Left forelimb (tissue), 1 donor: ENCODE results near the gene TVP23C.
A peak's percentile ranks its signal among the peaks of the same experiment; 100 is the strongest.
"Not testable (repeated sequence)": the region's sequence is repeated elsewhere in the genome, so short reads cannot be mapped to it uniquely, and the experiment has no call there.

Experiments
- DNase-seq: peaks from one replicate; pipeline ENCODE4 v3.0.0-alpha.2; 2018; ENCODE audit warnings: low spot score

Gene TVP23C

DNA sequence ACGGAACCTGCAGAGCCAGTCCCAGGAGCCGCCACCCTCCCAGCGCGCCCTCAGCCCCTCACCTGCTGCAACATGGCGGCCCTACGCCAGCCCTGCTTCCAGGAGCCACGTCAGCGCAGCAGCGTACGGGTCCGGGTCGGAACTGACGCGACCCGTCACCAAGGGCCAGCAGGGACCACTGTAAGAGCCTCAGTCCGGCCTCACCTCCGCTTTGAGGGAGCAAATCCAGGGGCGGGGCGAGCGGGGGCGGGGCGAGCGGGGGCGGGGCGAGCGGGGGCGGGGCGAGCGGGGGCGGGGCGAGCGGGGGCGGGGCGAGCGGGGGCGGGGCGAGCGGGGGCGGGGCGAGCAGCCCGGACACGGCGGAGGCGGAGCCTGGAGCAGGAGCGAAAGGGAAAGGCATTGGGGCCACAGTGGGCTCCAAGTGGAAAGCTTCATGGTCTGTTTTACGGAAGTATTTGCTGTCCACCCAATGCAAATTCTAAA lies at the start of gene TVP23C:
TVP23C (minus strand) TSS at position 109 of the 483 bp plus-strand sequence; CDS start at position 74, 35 bp downstream.
- DNase-seq: peak; percentile 85

DNA sequence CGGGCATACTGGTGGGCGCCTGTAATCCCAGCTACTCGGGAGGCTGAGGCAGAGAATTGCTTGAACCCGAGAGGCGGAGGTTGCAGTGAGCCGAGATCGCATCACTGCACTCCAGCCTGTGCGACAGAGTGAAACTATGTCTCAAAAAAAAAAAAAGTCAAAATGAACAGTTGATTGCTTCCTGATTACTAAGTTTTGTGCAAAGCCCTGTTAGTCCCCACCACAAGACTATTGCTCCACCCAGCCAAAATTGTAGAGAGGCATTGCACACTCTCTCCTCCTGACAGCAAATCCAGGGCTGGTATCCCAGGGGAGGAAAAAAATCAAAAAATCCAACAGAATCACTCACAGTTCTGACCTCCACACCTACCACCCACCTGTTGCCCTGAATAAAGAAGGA lies 29.7 kb upstream of the TVP23C start:
- not testable (repeated sequence) for DNase-seq

DNA sequence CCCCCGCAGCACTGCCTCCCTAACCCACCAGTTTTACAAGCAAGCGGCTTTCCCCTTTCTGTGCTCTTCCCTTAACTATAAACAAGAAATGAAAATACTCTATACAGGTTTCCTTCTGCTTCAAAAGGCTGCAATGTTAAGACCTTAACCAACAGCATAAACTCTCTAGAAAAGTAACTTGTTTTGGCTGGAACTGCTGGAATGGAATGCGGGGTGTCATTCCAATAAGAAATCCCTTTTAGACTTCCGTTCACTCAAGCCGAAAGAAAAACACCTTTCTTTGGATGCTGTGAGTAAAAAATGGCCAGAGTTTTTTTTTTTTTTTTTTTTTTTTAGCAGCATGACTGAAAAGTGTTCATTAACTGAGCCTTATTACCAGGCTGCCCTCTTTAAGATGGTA lies 28.7 kb upstream of the TVP23C start:
- DNase-seq: not testable (repeated sequence)

DNA sequence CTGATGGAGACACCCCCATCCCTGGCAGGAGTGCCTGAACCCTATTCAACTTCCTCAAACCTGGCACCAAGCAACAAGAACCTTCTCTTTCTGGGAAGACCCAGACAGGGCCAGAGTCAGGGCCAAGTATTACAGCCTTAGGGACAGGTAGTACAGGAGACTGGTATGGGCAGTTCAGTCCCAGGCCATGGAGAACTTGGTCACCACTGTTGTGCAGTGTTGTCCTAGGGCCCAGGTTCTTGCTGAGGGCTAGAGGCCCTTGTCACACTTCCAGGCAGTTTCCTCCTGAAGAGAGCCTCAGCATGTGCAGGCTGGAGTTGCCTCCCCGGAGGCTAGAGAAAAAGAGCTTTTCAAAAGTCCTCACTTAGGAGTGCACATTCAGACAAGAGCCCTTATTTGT lies 27.6 kb upstream of the TVP23C start:
- not testable (repeated sequence) for DNase-seq

DNA sequence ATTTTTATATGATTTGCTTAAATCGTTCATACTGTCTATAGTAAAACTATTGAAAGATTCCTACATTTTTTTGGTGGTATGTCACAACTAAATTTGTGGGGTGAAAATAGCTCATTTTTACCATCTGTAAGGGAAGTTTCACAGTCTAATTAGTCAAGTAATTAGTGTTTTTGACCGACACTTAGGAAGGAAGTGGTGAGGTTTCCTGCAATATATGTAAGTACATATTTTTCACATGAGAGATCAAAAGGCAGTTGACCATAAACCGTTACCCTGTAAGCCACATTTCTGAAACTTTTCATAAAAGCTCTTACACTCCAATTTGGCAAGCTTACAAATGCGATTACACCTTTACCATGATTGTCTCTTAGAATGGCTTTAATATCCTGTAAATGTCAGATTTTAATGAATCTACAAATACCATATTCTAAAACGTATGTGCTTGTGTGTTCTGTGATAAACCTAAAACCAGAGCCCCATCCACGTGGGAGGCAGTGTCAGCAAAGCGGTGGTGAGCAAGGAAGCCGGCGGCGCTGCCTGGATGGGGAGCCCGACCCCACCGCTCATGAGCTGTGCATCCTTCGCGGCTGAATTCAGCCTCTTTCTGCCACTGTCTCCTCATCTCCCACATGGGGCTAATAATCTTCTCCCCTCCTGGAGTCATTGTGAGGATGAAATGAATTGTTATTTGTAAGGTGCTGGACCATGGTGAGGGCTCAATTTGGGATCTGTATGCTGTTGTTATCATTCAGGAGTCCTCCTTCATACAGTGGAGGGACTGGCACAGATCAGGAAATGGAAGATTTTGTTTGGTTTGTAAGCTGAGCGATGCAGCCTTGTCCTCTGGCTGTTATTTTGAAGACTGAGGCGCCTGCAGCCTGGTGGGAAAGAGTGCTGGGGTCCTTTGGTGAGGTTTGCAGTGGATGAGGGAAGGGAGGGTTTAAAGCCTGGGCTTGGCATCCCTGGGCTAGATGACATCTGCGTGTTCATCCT lies 26.6 kb upstream of the TVP23C start:
- not testable (repeated sequence) for DNase-seq

DNA sequence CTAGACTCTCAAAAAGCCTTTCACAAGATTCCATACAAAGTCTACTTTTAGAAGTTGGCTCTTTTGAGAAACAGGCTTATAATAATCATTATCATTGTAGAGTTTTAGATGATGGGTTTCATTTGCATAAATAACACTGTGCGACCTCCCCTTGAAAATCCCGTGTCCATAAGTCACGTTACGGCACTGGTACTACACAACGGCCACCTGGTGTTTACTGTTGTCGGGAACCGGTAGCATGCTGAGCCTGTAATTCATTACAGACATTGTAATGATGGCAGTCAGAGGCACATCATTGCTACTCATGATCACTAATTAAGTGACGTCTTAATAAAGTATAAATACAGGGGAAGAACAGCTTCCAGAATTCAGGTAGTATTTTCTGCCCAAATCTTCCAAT lies 24.7 kb upstream of the TVP23C start:
- not testable (repeated sequence) for DNase-seq

DNA sequence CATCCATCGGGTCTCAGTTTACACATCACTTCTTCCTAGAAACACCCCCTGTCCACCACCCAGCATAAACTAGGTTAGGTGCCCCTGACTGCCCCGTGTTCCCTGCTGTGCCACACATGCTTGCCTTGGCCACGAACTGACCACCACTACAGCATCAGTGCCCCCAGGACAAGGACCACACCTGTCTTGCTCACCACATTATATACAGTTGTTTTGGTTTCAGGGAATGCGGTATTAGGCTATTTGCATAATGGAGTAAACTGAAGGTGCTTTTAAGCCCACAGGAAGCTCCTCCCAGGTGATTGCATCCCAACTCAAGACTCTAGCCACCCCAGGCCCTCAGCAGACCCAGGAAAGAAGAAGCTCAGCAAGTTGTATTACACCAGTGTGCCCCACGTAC lies 20.0 kb upstream of the TVP23C start:
- not testable (repeated sequence) for DNase-seq

DNA sequence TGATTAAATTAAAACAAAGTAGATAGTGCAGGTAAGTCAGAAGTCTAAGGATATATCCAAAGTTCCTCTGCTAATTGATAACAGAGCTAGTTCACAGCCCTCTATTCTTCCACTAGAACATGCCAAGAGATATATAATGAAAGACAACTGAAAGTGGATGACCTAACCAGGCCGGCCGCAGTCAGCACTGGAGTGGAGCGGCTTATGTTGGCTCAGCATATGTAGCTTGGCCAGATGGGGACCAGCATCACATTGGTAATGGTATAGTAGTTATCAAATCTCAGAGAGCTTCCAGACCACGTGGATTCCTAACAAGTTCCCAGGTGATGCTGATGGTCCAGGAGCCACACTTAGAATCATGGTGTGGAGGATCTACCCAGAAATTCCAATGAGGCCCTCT lies 18.2 kb upstream of the TVP23C start:
- not testable (repeated sequence) for DNase-seq

DNA sequence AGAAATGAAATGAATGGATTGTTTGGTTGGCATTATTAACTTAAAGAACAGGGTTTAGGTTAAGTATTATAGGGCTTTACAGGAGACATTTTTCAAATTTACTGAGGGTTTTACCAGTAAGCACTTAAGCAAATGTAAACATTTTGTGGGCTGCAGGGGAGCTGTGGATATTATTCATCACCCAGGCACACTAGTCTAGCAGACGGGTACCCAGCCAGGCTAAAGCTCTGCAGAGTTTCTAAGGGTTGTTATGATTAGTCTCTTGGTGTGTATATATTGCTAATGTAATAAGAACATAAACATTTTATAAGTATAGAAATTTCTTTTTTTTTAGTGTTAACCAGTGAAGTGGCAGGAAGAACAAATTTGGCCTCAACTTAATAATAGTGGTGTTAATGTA lies 13.6 kb upstream of the TVP23C start:
- DNase-seq: not testable (repeated sequence)

DNA sequence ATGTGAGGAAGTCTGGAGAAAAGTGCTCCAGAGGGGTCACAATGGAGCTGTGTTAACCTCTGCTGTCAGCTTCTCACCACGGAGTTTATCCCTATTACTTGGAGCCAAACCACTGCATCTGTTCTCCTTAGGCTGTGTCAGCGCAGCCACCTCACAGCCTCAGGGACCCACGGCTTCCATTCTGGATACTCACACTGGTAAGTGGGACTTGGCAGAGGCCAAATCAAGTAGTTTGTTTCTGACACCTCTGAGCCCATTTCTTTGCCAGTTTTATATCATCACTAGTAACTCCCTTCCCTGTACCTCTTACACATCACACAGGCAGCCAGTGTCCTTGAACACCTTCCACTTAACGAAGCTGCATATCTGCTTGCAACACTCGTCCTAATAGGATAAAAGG lies 11.4 kb upstream of the TVP23C start:
- DNase-seq: not testable (repeated sequence)

DNA sequence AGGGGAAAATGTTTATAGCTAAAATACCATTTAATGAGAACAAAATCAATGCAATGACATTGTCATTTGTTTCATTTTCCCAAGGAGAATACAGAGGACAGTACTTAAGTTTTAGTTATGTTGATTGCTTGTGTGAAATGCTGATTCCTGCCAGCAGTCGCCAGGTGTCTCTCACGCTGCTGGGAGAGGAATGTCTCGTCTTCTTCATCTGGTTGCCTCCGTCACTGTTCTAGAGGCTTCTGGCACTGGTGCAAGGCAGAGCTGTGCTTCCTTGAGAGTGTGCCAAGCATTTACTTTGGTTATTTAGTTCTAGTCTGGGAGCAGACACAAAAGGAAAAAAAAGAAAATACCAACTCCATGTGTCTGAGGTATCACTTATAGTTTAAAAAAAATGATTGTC lies 10.6 kb upstream of the TVP23C start:
- not testable (repeated sequence) for DNase-seq

DNA sequence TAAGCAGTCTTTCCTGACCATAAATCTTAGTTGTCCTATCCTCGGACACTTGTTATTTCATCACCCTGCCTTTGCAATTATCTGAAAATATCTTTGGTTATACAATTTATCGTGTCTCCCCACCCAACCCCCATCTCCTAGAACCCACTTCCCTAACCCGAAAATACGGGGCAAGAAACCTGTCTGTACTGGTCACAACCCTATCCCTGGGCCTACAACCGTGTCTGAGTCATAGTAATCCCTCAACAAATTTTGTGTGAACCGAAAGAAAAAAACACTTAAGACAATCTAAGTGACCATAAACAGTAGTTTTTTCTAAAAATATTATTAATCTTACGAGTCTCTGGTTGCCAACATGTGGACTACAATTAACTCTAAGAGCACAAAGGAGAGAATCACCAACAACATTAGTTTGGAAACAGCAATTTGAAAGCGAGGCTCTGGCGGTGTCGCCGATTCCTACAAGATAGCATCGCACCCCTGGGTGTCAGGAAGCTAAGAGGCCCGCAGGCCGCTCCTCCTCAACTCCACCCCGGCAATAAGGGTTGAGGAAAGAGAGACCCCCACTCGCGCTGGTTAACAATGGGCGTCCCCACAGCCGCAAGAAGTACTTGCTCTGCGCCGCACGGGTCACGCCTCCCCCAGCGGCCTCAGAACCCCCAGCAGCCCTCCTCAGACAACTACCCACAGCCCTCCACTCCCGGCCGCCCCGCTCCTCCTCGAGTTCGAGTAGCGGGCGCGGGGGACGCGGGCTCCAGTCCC lies 489 bp downstream of the TVP23C start:
- DNase-seq: not testable (repeated sequence)

DNA sequence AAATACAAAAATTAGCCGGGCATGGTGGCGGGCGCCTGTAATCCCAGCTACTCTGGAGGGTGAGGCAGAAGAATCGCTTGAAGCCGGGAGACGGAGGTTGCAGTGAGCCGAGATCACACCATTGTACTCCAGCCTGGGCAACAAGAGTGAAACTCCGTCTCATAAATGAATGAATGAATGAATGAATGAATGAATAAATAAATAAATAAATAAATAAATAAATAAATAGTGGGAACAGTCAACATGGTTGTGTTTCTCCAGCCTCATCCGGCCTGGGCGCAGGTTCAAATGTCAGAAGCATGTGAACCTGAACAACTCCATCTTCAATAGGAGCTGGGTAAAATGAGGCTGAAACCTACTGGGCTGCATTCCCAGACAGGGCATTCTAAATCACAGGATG lies 1.8 kb downstream of the TVP23C start:
- DNase-seq: not testable (repeated sequence)

DNA sequence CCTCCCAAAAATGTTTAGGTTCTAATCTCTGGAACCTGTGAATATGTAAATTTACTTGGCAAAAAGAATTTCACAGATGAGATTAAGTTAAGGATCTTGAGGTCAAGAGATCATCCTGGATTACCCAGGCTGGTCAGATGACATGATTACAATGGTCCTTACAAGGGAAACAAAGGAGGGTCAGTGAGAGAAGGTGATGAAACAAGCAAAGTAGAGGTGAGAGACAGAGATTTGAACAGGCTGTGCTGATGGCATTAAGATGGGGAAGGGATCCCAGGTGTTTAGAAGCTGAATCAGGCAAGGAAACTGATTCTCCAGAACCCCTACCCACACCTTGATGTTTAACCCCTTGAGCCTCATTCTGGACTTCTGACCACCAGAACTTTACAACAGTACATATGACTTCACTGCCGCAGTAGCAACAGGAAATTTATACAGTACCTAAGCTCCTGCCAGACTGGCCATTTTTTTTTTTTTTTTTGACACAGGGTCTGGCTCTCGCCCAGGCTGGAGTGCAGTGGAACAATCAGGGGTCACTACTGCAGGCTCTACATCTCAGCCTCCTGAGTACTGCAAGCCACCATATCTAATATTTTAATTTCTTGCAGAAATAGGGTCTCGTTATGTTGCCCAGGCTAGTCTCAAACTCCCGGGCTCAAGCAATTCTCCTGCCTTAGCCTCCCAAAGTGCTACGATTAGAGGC lies 4.7 kb downstream of the TVP23C start:
- not testable (repeated sequence) for DNase-seq

DNA sequence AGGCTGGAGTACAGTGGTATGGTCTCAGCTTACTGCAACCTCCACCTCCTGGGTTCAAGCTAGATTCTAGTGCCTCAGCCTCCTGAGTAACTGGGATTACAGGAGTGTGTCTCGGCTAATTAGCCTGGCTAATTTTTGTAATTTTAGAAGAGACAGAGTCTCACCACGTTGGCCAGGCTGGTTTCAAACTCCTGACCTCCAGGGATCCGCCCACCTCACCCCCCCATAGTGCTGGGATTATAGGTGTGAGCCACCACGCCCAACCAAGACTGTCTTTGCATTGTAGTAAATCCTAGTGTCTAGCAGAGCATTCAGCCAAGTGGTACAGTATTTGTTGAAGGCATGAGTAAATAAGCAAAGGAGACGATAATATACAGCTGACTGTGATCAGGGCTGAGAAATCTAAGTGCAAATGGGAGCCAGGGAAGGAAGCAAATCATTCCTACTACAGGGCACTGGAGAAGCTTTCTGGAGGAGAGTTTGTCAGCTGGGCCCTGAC lies 5.9 kb downstream of the TVP23C start:
- DNase-seq: not testable (repeated sequence)

DNA sequence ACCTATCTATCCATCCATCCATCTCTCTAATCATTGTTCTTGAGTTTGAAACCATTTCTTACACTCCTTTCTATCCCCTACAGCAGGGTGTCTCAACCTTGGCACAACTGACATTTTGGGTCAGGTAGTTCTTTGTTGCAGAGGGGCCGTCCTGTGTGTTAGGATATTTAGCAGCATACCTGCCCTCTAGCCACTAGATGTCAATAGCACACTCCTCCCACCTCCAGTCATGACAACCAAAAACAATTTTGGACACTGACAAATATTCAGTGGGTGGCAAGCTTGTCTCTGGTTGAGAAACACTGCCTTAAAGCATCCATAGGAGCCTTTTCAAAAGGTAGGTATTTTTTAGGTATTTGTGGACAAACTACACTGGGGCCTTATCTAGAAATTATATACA lies 10.4 kb downstream of the TVP23C start:
- not testable (repeated sequence) for DNase-seq

DNA sequence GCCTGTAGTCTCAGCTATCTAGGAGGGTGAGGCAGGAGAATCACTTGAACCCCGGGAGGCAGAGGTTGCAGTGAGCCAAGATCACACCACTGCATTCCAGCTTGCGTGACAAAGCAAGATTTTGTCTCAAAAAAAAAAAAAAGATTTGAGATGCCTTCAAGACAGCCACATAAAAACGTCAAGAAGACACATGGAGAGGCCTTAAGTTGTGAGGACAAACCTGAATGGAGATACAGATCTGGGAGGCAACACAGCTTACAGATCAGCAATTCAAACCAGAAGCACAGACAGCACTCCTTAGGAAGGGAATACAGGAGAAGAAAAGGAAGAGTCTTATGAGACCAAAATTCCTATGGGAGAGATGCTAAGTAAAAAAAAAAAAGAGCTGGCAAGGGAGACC lies 13.7 kb downstream of the TVP23C start:
- DNase-seq: not testable (repeated sequence)

DNA sequence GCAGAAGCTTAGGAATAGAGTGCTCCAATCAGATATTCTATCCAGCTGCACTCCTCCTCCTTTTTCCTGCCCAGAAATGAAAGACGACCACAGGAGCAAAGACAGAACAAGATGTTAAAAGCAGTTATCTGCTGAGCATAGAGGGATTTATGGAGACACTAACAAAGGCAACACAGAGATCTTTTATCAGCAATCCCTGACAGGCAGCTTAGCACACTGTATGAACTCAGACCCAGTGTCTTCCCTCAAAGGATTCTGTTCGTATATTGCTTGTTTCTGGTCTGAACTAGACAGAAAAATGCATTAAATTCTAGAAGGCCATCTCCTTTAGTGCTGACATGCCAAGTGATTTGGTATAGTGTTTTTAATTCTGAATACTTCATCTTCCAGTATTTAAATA lies 16.7 kb downstream of the TVP23C start:
- DNase-seq: not testable (repeated sequence)

DNA sequence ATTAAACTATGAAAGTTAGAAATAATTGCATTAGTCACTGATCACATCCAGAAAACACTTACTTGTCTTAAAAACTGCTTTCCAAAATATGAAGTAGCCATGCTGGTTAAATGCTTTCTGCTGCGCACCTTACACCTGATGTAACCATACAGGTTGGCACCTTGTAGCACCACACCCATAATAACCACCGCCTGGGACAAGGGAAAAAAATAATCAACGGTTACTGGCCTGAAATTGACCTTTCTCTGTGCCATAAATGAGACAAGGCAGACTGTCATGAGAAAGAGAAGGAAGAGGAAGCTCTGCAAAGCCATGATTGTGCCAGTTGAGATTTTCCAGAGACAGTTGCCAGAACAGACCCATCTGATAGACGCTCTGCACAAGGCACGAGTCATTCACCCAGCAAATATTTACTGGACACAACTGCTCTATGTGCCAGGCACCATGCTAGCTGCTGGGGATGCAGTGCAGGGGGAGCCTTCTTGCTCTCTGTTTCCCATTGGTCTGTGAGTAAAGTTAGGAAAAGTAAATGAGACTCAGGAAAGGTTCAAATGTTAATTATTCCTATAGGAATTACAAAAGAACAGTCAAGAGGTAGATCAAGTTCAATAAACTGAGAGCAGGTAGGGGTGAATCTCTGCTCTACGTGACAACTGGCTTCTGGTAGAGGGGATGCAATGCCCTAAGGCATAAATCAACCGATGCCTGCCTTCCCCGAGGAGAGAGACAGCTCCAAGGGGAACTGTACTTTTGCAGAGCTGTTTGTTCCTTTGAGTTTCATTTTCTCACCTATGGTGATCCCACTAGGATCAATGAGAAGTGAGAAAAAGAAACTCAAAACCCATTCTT lies 22.7 kb downstream of the TVP23C start:
- not testable (repeated sequence) for DNase-seq

DNA sequence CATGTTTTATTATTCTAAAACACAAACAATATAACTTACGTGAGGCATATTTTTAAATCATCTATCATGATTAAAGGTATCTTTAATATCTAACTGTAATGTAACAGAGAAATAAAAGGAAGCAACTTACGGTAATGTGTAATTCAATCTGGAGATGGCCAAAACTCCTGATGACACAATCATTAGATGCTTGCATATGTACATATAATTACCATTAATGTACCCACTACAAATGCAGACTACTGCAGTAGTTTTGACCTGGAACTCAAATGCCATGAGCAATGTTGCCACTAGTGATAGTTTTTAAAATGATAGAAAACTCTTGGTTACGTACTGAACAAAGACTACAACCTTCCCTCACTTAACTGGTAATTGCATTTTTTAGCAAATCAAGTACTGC lies 30.2 kb downstream of the TVP23C start:
- not testable (repeated sequence) for DNase-seq
